Choroid plexus epithelial cell (primary cell): ENCODE measurements around the gene MVB12A.
A peak's percentile ranks its signal among the peaks of the same experiment; 100 is the strongest.

Source experiments
- DNase-seq: peaks from one replicate; pipeline ENCODE4 v3.0.0-alpha.2; 2010; ENCODE audit warnings: low read depth
- H3K4me3 ChIP-seq: 2 replicates; pipeline ENCODE4 v1.5.1; 2011; ENCODE audit warnings: low read depth, mild to moderate bottlenecking, control low read depth, low read length, moderate library complexity
- CTCF ChIP-seq: conservative IDR thresholded peaks from 2 replicates; pipeline ENCODE4 v1.5.1; 2011; ENCODE audit warnings: low read depth, mild to moderate bottlenecking, control low read depth, inconsistent platforms, low read length, moderate library complexity

The MVB12A gene

GRCh38 chr19:17466487-17466850 is 46.6 kb downstream of the MVB12A start:
- H3K4me3 ChIP-seq, result no peak overlapping the region
- no peak for TF ChIP-seq CTCF
- DNase-seq, result no peak

GRCh38 chr19:17467471-17468301 is 47.8 kb downstream of the MVB12A start:
- DNase-seq, result no peak
- TF ChIP-seq CTCF, result no peak
- no peak overlapping the region for H3K4me3 ChIP-seq

- peak; percentile 26 for DNase-seq
- H3K4me3 ChIP-seq, result peak overlapping the region; percentile 78
- no peak for TF ChIP-seq CTCF
These were observed 48.6 kb downstream of the MVB12A start for GRCh38 chr19:17468302-17469091.

- no peak for TF ChIP-seq CTCF
- peak overlapping the region; percentile 78 for H3K4me3 ChIP-seq
- DNase-seq, result no peak
These were observed 49.2 kb downstream of the MVB12A start for GRCh38 chr19:17469092-17469480.

GRCh38 chr19:17469481-17470067 is 49.7 kb downstream of the MVB12A start:
- peak; percentile 98 for DNase-seq
- no peak for TF ChIP-seq CTCF
- peak overlapping the region; percentile 78 for H3K4me3 ChIP-seq

GRCh38 chr19:17470068-17470841 is 50.4 kb downstream of the MVB12A start, which contains the start of gene SLC27A1:
Gene SLC27A1, plus strand, starts transcription at chr19:17470524. Its CDS starts 17 bp downstream, at chr19:17470541.
- no peak for TF ChIP-seq CTCF
- peak within 1 kb of the TSS; percentile 78 for H3K4me3 ChIP-seq
- peak; percentile 99 for DNase-seq
